HUES6 (cell line): Measurements from ENCODE around the gene RIT1.

Experiments
- H3K27ac ChIP-seq: 2 replicates; pipeline ENCODE4 v1.7.0; 2013; ENCODE audit warnings: low read depth, mild to moderate bottlenecking, low read length, inconsistent platforms
- H3K27me3 ChIP-seq: 2 replicates; pipeline ENCODE4 v1.6.1; 2013; ENCODE audit warnings: low read length; ENCODE audit not compliant: control insufficient read depth, insufficient read depth
- H3K36me3 ChIP-seq: 2 replicates; pipeline ENCODE4 v1.6.1; 2013; ENCODE audit warnings: low read length; ENCODE audit not compliant: control insufficient read depth, insufficient read depth
- H3K4me1 ChIP-seq: 2 replicates; pipeline ENCODE4 v1.6.1; 2013; ENCODE audit warnings: low read length; ENCODE audit not compliant: control insufficient read depth, insufficient read depth
- H3K4me3 ChIP-seq: 2 replicates; pipeline ENCODE4 v1.5.1; 2013; ENCODE audit warnings: low read depth, low read length
- H3K9ac ChIP-seq: one replicate; pipeline ENCODE4 v1.6.1; 2013; ENCODE audit warnings: mild to moderate bottlenecking, low read length
- H3K9me3 ChIP-seq: 2 replicates; pipeline ENCODE4 v1.6.1; 2013; ENCODE audit warnings: low read depth, low read length; ENCODE audit not compliant: control insufficient read depth, insufficient read depth

The RIT1 gene

GRCh38 chr1:155889566-155889965 is 21.6 kb downstream of the RIT1 start:
- H3K4me3 ChIP-seq = no peak overlapping the region
- no peaks in the 10 kb centered on the region for H3K9me3 ChIP-seq
- H3K27ac ChIP-seq = no peak overlapping the region
- H3K9ac ChIP-seq = no peak overlapping the region
- no peaks in the 10 kb centered on the region for H3K27me3 ChIP-seq
- no peaks in the 10 kb centered on the region for H3K4me1 ChIP-seq
- no peaks in the 10 kb centered on the region for H3K36me3 ChIP-seq

GRCh38 chr1:155888481-155888880 is 22.7 kb downstream of the RIT1 start:
- no peaks in the 10 kb centered on the region for H3K4me1 ChIP-seq
- H3K36me3 ChIP-seq = no peaks in the 10 kb centered on the region
- no peak overlapping the region for H3K9ac ChIP-seq
- H3K4me3 ChIP-seq = no peak overlapping the region
- H3K9me3 ChIP-seq = no peaks in the 10 kb centered on the region
- H3K27ac ChIP-seq = no peak overlapping the region
- no peaks in the 10 kb centered on the region for H3K27me3 ChIP-seq

GRCh38 chr1:155884982-155885381 is 26.2 kb downstream of the RIT1 start:
- Histone ChIP-seq H3K4me3 (no peak overlapping the region), H3K9ac (no peak overlapping the region), H3K36me3 (no peaks in the 10 kb centered on the region), H3K9me3 (no peaks in the 10 kb centered on the region), H3K27ac (no peak overlapping the region), H3K27me3 (no peaks in the 10 kb centered on the region), H3K4me1 (no peaks in the 10 kb centered on the region)

DNA sequence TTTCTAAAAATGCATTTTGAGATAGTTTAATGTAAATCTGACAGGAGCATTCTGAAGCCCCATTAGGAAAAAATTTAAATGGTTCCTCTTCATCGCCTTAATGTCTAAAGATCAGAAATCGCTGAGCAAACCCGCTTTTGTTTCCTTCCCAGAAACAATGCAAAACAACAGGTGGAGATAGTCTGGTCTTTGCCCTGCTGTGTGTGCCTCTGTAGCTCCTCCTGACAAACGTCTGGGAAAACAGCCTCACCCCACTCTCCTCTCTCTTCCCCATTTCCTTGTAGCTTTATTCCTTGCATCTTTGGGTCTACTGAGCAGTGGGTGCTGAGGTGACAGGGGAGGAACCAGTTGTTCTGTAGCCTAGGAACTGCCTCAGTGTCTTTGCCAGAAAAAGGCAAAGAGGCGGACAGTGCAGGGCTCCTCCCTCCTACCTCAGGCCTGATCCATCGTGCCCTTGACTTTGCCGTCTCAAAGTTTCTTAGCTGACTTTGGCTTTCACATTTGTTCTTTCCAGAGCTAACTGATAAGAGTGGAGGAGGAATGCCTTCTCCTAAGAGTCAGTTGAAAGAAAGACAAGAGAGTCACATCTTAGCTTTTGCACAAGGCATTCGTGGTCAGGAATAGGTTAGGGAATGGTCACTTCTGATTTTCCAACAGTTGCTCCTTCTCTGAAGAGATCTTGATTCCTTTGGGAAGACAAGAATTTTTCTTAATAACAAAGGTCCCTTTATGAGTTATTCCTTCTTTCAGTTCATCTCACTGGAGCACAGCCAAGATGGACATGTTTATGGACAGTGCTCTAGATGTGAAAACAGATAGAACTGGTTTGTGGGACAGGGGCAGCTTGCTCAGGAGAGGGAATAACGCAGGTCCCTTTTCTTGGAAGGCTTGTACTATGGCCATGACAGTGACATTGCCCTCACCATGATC is 26.9 kb downstream of the RIT1 start:
- H3K4me3 ChIP-seq = no peak overlapping the region
- H3K27me3 ChIP-seq = no peaks in the 10 kb centered on the region
- H3K9ac ChIP-seq = no peak overlapping the region
- no peak overlapping the region for H3K27ac ChIP-seq
- no peaks in the 10 kb centered on the region for H3K4me1 ChIP-seq
- no peaks in the 10 kb centered on the region for H3K9me3 ChIP-seq
- H3K36me3 ChIP-seq = no peaks in the 10 kb centered on the region

DNA sequence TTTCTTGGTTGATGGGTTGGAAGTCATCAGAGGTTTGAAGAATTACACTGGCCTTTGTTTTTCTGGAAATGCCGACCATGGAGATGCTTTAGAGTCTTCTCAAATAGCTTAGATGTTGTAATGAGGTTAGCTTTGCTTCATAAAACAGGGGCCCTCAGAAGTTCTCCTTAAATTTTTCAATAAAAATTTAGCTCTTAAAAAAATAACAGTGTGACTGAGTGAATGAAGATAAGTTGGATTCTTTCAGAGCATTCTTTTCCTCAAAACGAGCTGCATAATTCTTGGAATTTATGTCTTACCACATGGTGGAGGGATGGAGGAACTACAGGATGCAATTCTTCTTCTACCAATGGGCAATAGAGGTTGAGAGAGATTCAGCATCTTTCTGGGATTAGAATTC is 28.4 kb downstream of the RIT1 start:
- H3K4me1 ChIP-seq = no peaks in the 10 kb centered on the region
- no peak overlapping the region for H3K27ac ChIP-seq
- H3K27me3 ChIP-seq = no peaks in the 10 kb centered on the region
- no peak overlapping the region for H3K4me3 ChIP-seq
- H3K9me3 ChIP-seq = no peaks in the 10 kb centered on the region
- no peak overlapping the region for H3K9ac ChIP-seq
- H3K36me3 ChIP-seq = no peaks in the 10 kb centered on the region

GRCh38 chr1:155882235-155882634 is 28.9 kb downstream of the RIT1 start:
- Histone ChIP-seq H3K4me3 (no peak overlapping the region), H3K9ac (no peak overlapping the region), H3K4me1 (no peaks in the 10 kb centered on the region), H3K36me3 (no peaks in the 10 kb centered on the region), H3K27ac (no peak overlapping the region), H3K9me3 (no peaks in the 10 kb centered on the region), H3K27me3 (no peaks in the 10 kb centered on the region)

- Histone ChIP-seq H3K4me1 (no peaks in the 10 kb centered on the region), H3K27ac (no peak overlapping the region), H3K27me3 (no peaks in the 10 kb centered on the region), H3K36me3 (no peaks in the 10 kb centered on the region), H3K9ac (no peak overlapping the region), H3K4me3 (no peak overlapping the region), H3K9me3 (no peaks in the 10 kb centered on the region)
Measured at GRCh38 chr1:155880950-155881349, 30.2 kb downstream of the RIT1 start.

DNA sequence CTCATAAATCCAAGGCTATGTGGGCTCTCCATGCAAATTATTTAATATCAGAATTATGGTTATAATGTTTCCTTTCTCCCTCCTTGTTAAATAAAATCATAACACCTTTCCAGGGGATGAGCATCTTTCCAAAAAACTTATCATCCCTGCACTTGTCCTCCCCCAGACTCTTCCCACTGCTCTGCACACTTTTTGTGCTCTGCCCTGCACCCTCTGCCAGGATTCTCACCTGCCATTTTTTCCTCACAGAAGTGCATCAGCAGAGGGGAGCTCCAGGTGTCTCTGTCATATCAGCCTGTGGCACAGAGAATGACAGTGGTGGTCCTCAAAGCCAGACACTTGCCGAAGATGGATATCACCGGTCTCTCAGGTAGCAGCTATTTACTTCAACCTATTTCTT is 30.9 kb downstream of the RIT1 start:
- Histone ChIP-seq H3K27me3 (no peaks in the 10 kb centered on the region), H3K4me3 (no peak overlapping the region), H3K27ac (no peak overlapping the region), H3K4me1 (no peaks in the 10 kb centered on the region), H3K36me3 (no peaks in the 10 kb centered on the region), H3K9ac (no peak overlapping the region), H3K9me3 (no peaks in the 10 kb centered on the region)

- H3K36me3 ChIP-seq = no peaks in the 10 kb centered on the region
- H3K4me3 ChIP-seq = no peak overlapping the region
Measured at GRCh38 chr1:155877945-155878344, 33.2 kb downstream of the RIT1 start.

GRCh38 chr1:155873860-155874259 is 37.3 kb downstream of the RIT1 start:
- Histone ChIP-seq H3K27me3 (no peaks in the 10 kb centered on the region; the same call in 1 of the 2 replicates), H3K36me3 (no peaks in the 10 kb centered on the region)

More at GRCh38 chr1:155877945-155878344, 33.2 kb downstream of the RIT1 start:
- H3K9me3 ChIP-seq = no peaks in the 10 kb centered on the region
- H3K27me3 ChIP-seq = no peaks in the 10 kb centered on the region
- no peak overlapping the region for H3K27ac ChIP-seq
- H3K4me1 ChIP-seq = no peaks in the 10 kb centered on the region
- no peak overlapping the region for H3K9ac ChIP-seq

DNA sequence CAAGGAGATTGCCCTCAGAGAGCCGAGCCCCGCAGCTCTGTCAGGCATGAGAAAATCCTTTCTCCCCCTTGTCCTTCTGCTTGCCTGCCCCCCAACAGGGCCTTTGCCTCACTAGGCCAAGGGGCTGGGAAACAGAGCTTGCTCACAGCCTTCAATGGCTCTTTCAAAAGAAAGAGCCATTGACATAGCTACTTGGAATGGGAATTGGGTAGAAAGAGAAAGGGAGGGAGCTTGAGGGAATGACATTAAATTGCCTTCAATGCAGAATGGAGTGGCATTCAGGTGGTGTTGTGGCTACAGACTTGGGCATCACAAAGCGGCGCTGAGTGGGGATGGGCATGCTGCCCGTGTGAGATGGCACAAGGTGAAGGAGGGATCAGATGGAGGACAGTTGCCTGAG is 38.6 kb downstream of the RIT1 start:
- Histone ChIP-seq H3K4me3 (no peak overlapping the region), H3K9me3 (no peaks in the 10 kb centered on the region), H3K27ac (no peak overlapping the region), H3K27me3 (no peaks in the 10 kb centered on the region; the same call in 1 of the 2 replicates), H3K4me1 (no peaks in the 10 kb centered on the region), H3K9ac (no peak overlapping the region), H3K36me3 (no peaks in the 10 kb centered on the region)

More at GRCh38 chr1:155873860-155874259, 37.3 kb downstream of the RIT1 start:
- H3K4me1 ChIP-seq = no peaks in the 10 kb centered on the region
- H3K27ac ChIP-seq = no peak overlapping the region
- H3K9me3 ChIP-seq = no peaks in the 10 kb centered on the region
- H3K4me3 ChIP-seq = no peak overlapping the region
- no peak overlapping the region for H3K9ac ChIP-seq
